ENCODE results near the gene HELZ2. TPM values are rescaled to one million over a fixed set of nuclear protein-coding genes. Genes with fewer than 3 reads are reported as not detected.
"Not testable (repeated sequence)": the region's sequence is repeated elsewhere in the genome, so short reads cannot be mapped to it uniquely, and the experiment has no call there.

Gene HELZ2
- total and polyA plus RNA-seq, 2 experiments from 2014 or later = 5.2 to 48.9 TPM

DNA sequence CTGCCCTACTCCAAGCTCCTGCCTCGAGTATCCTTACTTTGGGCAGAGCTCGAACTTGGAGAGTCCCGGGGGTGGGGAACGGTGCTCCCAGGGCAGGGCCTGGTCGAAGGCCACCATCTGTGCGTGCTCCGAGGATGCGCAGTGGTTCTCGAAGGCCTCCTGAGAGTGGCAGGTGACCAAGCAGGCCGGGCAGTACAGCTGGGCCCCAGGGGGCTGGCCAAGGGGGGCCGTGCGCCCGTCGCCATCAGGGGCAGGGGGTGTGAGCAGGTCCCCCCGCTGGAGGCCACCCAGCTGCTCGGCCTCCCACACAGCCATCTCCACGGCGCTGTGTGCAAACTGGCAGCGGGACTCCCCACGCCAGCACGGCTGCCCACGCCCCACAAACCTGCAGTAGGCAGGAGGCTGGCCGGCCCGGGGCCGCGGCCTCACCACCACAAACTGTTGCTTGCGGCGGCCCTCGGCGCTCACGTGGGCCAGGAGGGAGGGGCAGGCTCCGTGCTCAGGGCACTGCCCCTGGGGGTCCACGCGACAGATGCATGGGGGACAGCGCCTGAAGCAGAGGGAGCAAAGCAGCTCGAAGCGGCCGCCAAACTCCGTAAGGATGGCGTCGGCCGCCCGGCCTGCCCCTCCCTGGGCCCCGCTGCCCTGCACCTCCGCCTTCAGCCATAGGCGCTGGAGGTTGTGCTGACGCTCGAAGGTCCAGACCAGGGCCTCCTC lies 1.8 kb downstream of the HELZ2 start (continued):
- TF ChIP-seq, protein P1, sequence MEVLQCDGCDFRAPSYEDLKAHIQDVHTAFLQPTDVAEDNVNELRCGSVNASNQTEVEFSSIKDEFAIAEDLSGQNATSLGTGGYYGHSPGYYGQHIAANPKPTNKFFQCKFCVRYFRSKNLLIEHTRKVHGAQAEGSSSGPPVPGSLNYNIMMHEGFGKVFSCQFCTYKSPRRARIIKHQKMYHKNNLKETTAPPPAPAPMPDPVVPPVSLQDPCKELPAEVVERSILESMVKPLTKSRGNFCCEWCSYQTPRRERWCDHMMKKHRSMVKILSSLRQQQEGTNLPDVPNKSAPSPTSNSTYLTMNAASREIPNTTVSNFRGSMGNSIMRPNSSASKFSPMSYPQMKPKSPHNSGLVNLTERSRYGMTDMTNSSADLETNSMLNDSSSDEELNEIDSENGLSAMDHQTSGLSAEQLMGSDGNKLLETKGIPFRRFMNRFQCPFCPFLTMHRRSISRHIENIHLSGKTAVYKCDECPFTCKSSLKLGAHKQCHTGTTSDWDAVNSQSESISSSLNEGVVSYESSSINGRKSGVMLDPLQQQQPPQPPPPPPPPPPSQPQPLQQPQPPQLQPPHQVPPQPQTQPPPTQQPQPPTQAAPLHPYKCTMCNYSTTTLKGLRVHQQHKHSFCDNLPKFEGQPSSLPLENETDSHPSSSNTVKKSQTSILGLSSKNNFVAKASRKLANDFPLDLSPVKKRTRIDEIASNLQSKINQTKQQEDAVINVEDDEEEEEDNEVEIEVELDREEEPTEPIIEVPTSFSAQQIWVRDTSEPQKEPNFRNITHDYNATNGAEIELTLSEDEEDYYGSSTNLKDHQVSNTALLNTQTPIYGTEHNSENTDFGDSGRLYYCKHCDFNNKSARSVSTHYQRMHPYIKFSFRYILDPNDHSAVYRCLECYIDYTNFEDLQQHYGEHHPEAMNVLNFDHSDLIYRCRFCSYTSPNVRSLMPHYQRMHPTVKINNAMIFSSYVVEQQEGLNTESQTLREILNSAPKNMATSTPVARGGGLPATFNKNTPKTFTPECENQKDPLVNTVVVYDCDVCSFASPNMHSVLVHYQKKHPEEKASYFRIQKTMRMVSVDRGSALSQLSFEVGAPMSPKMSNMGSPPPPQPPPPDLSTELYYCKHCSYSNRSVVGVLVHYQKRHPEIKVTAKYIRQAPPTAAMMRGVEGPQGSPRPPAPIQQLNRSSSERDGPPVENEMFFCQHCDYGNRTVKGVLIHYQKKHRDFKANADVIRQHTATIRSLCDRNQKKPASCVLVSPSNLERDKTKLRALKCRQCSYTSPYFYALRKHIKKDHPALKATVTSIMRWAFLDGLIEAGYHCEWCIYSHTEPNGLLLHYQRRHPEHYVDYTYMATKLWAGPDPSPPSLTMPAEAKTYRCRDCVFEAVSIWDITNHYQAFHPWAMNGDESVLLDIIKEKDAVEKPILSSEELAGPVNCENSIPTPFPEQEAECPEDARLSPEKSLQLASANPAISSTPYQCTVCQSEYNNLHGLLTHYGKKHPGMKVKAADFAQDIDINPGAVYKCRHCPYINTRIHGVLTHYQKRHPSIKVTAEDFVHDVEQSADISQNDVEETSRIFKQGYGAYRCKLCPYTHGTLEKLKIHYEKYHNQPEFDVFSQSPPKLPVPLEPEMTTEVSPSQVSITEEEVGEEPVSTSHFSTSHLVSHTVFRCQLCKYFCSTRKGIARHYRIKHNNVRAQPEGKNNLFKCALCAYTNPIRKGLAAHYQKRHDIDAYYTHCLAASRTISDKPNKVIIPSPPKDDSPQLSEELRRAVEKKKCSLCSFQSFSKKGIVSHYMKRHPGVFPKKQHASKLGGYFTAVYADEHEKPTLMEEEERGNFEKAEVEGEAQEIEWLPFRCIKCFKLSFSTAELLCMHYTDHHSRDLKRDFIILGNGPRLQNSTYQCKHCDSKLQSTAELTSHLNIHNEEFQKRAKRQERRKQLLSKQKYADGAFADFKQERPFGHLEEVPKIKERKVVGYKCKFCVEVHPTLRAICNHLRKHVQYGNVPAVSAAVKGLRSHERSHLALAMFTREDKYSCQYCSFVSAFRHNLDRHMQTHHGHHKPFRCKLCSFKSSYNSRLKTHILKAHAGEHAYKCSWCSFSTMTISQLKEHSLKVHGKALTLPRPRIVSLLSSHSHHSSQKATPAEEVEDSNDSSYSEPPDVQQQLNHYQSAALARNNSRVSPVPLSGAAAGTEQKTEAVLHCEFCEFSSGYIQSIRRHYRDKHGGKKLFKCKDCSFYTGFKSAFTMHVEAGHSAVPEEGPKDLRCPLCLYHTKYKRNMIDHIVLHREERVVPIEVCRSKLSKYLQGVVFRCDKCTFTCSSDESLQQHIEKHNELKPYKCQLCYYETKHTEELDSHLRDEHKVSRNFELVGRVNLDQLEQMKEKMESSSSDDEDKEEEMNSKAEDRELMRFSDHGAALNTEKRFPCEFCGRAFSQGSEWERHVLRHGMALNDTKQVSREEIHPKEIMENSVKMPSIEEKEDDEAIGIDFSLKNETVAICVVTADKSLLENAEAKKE (CRISPR knock-in tag; IDR thresholded peaks at IDR 0.05) = no peak
- TF ChIP-seq ZNF331 (CRISPR knock-in tag; IDR thresholded peaks at IDR 0.05; ENCODE audit: low read depth) (no peak), POLR2AphosphoS5 (IDR thresholded peaks at IDR 0.05; ENCODE audit: low read depth) (no peak), NANOG (IDR thresholded peaks at IDR 0.05; ENCODE audit: borderline replicate concordance) (no peak), CREB1 (CRISPR knock-in tag; IDR thresholded peaks at IDR 0.05; ENCODE audit: low read depth) (no peak), EZH2phosphoT487 (IDR thresholded peaks at IDR 0.05; ENCODE audit: unreplicated experiment) (no peak)
- TF ChIP-seq, protein P2, sequence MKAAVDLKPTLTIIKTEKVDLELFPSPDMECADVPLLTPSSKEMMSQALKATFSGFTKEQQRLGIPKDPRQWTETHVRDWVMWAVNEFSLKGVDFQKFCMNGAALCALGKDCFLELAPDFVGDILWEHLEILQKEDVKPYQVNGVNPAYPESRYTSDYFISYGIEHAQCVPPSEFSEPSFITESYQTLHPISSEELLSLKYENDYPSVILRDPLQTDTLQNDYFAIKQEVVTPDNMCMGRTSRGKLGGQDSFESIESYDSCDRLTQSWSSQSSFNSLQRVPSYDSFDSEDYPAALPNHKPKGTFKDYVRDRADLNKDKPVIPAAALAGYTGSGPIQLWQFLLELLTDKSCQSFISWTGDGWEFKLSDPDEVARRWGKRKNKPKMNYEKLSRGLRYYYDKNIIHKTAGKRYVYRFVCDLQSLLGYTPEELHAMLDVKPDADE (IDR thresholded peaks at IDR 0.05) = no peak

DNA sequence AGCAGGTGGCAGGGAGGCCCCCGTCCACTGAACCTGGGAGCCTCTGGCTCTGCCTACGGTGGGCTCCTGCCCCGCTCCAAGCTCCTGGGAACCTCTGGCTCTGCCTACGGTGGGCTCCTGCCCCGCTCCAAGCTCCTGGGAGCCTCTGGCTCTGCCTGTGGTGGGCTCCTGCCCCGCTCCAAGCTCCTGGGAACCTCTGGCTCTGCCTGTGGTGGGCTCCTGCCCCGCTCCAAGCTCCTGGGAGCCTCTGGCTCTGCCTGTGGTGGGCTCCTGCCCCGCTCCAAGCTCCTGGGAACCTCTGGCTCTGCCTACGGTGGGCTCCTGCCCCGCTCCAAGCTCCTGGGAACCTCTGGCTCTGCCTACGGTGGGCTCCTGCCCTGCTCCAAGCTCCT lies 3.0 kb downstream of the HELZ2 start:
- not testable (repeated sequence) for H3K4me2 ChIP-seq; ATAC-seq; DNase-seq (ENCODE audit: low spot score); H3K9me2 ChIP-seq (ENCODE audit: insufficient read depth); H3K27ac Mint-ChIP-seq; H3K4me3 ChIP-seq; H3K27me3 Mint-ChIP-seq (ENCODE audit: insufficient read depth, low read depth, poor library complexity); H4K20me1 ChIP-seq (replicated peaks; ENCODE audit: insufficient read depth); H3K27ac ChIP-seq (ENCODE audit: low read depth); H3K4me3 Mint-ChIP-seq; H3K27me3 ChIP-seq (ENCODE audit: insufficient read depth); H3K36me3 ChIP-seq (ENCODE audit: insufficient read depth); H3F3A ChIP-seq (replicated peaks; ENCODE audit: low read depth); H3K79me2 ChIP-seq (replicated peaks; ENCODE audit: insufficient read depth); H3K4me1 Mint-ChIP-seq; H3K9me3 Mint-ChIP-seq; H3K36me3 Mint-ChIP-seq (ENCODE audit: low read depth); H2AFZ ChIP-seq; H3K4me1 ChIP-seq (ENCODE audit: insufficient read depth)
